NCI-H460 (cell line): ENCODE results near the gene TPRA1. TPM values are rescaled to one million over a fixed set of nuclear protein-coding genes. Genes with fewer than 3 reads are reported as not detected.
A peak's percentile ranks its signal among the peaks of the same experiment; 100 is the strongest.

ENCODE experiments used
- DNase-seq: peaks from one replicate; pipeline ENCODE4 v3.0.0-alpha.2; 2016; ENCODE audit warnings: low read depth; ENCODE audit errors: extremely low read depth
- total RNA-seq: library from RNA; depleted of rRNA; stranded (reverse); fragments of >200 nt; shearing (Covaris generic); gene quantifications from 2 replicates; pipeline ENCODE4 v1.2.3, GENCODE V29; 2014

The TPRA1 gene
- total RNA-seq, 1 experiment from 2014 or later: 20.6 TPM

- DNase-seq: no peak
Observed at GRCh38 chr3:127566833-127567232, 23.7 kb downstream of the TPRA1 start.

GRCh38 chr3:127565711-127566110 lies 24.8 kb downstream of the TPRA1 start:
- no peak for DNase-seq

DNA sequence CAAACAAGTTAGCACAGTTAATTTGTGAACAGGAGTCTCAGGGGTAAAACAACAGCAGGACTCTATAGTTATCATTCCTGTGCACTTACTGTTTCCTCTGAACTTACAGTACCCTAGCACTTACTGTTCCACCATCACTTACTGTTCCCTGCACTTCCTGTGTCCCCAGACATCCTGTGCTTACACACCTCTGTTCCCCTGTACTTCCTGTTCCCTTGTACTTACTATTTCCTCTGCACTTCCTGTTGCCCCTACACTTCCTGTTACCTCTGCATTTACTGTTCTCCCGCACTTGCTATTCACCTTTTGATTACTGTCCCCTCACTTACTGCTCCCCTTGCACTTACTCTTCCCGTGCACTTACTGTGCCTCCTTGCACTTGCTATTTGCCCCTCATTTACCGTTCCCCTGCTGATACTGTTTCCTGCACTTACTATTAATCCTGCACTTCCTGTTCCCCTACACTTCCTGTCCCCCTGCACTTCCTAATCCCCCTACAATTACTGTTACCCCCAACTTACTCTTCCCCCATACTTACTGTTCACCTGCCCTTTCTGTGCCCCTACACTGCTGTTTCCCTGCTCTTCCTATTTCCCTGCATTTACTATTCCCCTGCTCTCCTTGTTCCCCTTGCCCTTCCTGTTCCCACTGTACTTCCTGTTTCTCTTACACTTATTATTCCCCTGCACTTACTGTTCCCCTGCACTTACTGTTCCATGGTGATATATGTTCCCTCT lies 30.3 kb downstream of the TPRA1 start:
- DNase-seq: no peak

- DNase-seq: no peak
Observed at GRCh38 chr3:127556565-127556964, 34.0 kb downstream of the TPRA1 start.

DNA sequence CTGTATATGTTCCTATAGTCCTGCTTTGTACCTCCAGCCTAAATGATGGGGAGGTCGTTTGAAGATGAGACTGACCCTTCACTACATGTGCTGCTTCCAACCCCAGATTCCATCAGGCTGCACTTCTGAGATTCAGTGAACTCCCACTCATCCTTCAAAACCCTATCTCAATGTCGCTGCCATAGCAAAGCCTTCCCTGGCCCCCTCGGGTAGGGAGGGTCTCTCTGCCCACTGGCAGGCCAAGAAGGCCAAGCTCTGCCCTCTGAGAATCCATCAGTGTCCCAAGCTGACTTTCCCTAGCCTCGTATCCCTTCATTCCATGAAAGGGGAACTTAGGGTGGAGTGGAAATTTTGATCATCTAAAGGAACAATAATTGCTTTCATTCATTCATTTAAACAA lies 35.4 kb downstream of the TPRA1 start:
- DNase-seq: no peak

DNA sequence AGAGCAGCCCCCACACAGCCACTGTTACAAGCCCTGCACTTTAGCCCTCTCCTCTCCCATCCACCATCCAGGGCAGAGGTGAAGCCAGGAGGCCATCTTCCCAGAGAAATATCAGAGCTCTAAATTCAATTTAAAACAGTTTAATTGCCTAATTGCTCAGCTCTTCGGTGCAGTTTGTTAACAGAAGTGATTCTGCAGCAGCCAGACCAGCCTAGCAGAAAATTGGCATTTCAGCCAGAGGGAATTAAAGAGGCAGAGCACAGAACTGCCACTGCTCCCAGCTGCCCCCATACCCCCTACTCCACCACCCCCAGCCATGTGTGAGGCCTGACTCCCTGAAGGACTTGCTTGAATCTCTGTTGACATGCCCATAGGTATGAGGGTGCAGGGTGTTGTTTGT lies 38.5 kb downstream of the TPRA1 start:
- no peak for DNase-seq

DNA sequence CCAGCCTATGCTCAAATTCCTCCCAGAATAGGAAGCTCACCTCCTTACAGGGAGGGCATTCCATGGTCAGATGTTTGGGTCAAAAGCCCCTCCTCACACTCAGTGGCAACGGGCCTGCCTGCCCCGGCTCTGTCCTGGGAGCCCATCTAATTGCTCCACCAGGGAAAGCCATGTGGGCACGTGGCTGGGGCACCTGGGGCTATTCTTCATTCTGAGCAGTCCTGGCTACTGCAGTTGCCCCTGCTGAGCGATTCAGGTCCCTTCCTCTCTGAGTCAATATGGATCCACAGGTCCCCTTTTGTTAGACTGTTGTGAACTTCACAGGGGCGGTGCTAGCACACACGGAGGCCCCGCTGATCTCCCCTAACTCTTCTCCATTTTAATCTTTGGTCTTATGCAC lies 39.4 kb downstream of the TPRA1 start:
- no peak for DNase-seq

GRCh38 chr3:127550468-127551157 lies 39.9 kb downstream of the TPRA1 start:
- no peak for DNase-seq

DNA sequence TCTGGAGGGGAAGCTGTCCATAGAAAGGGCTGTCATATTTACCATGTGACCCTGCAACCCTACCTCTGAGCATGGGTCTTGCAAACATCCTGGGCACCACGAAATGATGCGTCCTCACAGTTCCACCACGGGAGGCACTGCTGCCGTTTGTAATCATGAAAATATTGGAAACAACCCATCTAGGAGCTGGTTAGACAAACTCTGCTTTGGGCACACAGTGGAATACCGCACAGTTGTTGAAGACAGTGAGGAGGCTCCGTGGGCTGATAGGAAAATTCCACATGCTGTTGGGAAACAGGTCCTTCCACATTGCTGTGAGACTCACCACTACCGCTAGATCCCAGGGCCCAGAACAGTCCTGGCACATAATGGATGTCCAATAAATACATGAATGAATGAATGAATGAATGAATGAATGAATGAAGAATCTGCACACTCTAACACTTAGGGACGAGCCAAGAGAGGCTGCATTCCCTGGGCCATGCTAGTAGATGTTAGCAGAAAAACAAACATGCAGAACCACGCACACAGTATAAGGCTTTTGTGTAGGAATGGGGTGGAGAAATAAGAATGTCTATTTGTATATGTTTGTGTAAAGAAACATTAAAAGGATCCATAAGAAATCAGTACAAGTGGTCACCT lies 40.6 kb downstream of the TPRA1 start:
- DNase-seq: no peak

- peak; percentile 45 for DNase-seq
Observed at GRCh38 chr3:127547761-127548605, 42.5 kb downstream of the TPRA1 start.

- DNase-seq: no peak
Observed at GRCh38 chr3:127546970-127547733, 43.4 kb downstream of the TPRA1 start.

- no peak for DNase-seq
Observed at GRCh38 chr3:127546554-127546953, 44.0 kb downstream of the TPRA1 start.

- DNase-seq: no peak
Observed at GRCh38 chr3:127545711-127546457, 44.6 kb downstream of the TPRA1 start.

- no peak for DNase-seq
Observed at GRCh38 chr3:127545216-127545615, 45.3 kb downstream of the TPRA1 start.

DNA sequence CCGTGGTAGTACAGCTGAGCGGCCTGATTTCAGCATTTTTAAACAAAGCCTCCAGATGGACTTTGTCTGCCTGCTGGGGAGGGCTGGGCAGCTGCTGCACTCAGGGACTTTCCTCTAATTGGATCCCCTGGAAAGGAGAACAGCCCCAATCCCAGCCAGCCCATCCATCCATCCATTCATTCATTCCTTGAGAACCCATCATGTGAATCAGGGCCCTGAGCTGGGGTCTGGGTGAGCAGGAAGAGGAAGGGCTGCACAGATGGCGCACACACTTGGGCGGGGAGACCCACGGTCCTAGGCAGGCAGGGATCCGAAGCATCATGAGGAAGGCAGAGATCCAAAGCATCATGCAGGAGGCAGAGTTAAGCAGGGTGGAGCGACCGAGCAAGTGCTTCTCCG lies 45.7 kb downstream of the TPRA1 start:
- DNase-seq: no peak

GRCh38 chr3:127544192-127544802 lies 46.2 kb downstream of the TPRA1 start:
- DNase-seq: peak; percentile 68

GRCh38 chr3:127543441-127543840 lies 47.1 kb downstream of the TPRA1 start:
- no peak for DNase-seq

DNA sequence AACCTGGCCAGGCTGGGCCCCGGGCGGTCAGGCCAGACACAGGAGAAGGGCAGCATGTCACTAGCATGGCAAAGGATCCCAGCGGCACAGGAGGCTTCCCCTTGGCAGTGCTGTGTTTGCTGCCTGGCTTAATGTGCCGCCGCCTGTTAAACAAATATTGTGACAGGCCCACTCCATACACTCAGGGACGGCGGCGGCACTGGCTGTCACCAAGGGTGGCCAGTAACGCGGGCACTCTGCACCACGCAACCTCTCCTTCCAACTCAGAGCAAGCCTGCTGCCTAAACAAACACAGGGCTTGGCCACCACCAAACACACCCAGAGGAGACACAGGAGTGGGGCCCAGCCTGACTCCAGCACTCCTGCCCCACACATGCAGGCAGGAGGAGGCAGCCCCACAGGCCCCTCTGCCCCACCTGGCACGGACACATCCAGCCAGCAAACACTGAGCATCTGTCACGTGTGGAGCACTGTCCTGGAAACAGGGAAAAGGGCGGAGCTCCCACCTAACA lies 48.0 kb downstream of the TPRA1 start:
- no peak for DNase-seq

GRCh38 chr3:127541320-127541719 lies 49.2 kb downstream of the TPRA1 start:
- no peak for DNase-seq
